GM12878 (cell line): Measurements from ENCODE around the gene ELP1. TPM values are rescaled to one million over a fixed set of nuclear protein-coding genes. Genes with fewer than 3 reads are reported as not detected.

ENCODE experiments used
- ATAC-seq: fragments of 200-7000 bp; cut with Tn5 transposase; 3 replicates; pipeline ENCODE4 v1.9.1; 2020; ENCODE audit warnings: mild to moderate bottlenecking, moderate library complexity
- BruUV-seq: library from RNA; stranded (reverse); fragments of 400-500 nt; replicated peaks from 2 replicates; lab custom pipeline; 2021; lab: Mats Ljungman, UMichigan
- CTCF ChIA-PET: fragments of 300-600 bp; sonication (Branson Sonifier 250); formaldehyde crosslinking; extraction: SDS; loops from one replicate; lab custom pipeline; 2021; ENCODE audit warnings: inconsistent platforms; lab: Yijun Ruan, JAX
- POLR2A ChIA-PET: fragments of 350-600 bp; formaldehyde crosslinking; extraction: SDS; loops from one replicate; lab custom pipeline; 2021; ENCODE audit warnings: inconsistent platforms; lab: Charles Lee
- RAD21 ChIA-PET: fragments of 300-600 bp; sonication (Branson Sonifier 250); formaldehyde crosslinking; loops from one replicate; lab custom pipeline; 2023; ENCODE audit warnings: antibody characterized with exemption; ENCODE audit not compliant: unreplicated experiment; lab: Charles Lee
- SMC1A ChIA-PET: fragments of 300-600 bp; sonication (Branson Sonifier 250); formaldehyde crosslinking; loops from one replicate; lab custom pipeline; 2023; ENCODE audit not compliant: unreplicated experiment, uncharacterized antibody; lab: Charles Lee
- DNase-seq: peaks from one replicate; pipeline ENCODE4 v3.0.0-alpha.2; 2011; ENCODE audit warnings: low read depth, low spot score
- FAIRE-seq: peaks from 3 replicates; lab custom pipeline; 2011; peaks lifted over from hg19 to GRCh38; lab: Jason Lieb, UNC
- H2AFZ ChIP-seq: 2 replicates; pipeline ENCODE4 v1.6.0; 2011; ENCODE audit warnings: low read depth, low read length, control low read depth; ENCODE audit not compliant: control insufficient read depth
- H3K27ac ChIP-seq: 2 replicates; pipeline ENCODE4 v1.5.1; 2011; ENCODE audit warnings: control low read depth; ENCODE audit not compliant: control insufficient read depth, insufficient read depth
- H3K27me3 ChIP-seq, 2 experiments: replicated peaks in 1 of 2; 2 replicates each; pipeline versions ENCODE4 v1.6.0 to v1.6.1; 2011; ENCODE audit warnings: low read length in 1 of 2; ENCODE audit not compliant: control insufficient read depth in 2 of 2, insufficient read depth in 2 of 2
- H3K36me3 ChIP-seq, 2 experiments: 2 replicates each; pipeline ENCODE4 v1.5.1; 2011; ENCODE audit warnings: low read length in 1 of 2; ENCODE audit not compliant: control insufficient read depth in 2 of 2, insufficient read depth in 2 of 2
- H3K4me1 ChIP-seq: 2 replicates; pipeline ENCODE4 v1.6.1; 2011; ENCODE audit warnings: mild to moderate bottlenecking, low read length, moderate library complexity, mixed read lengths; ENCODE audit not compliant: control insufficient read depth, insufficient read depth
- H3K4me2 ChIP-seq: 2 replicates; pipeline ENCODE4 v1.6.0; 2011; ENCODE audit warnings: control low read depth; ENCODE audit not compliant: control insufficient read depth, insufficient read depth
- H3K4me3 ChIP-seq: fragments of 200-600 bp; sonication (generic); 2 replicates; pipeline ENCODE4 v1.5.1; 2016
- H3K79me2 ChIP-seq: 2 replicates; pipeline ENCODE4 v1.6.0; 2011; ENCODE audit warnings: low read length; ENCODE audit not compliant: control insufficient read depth, insufficient read depth
- H3K9ac ChIP-seq: 2 replicates; pipeline ENCODE4 v1.8.0; 2011; ENCODE audit warnings: low read length, control low read depth, mixed read lengths; ENCODE audit not compliant: control insufficient read depth, insufficient read depth
- H3K9me3 ChIP-seq: replicated peaks from 3 replicates; pipeline ENCODE4 v1.5.1; 2011; ENCODE audit warnings: mild to moderate bottlenecking, low read length; ENCODE audit not compliant: control insufficient read depth, insufficient read depth
- H4K20me1 ChIP-seq: 2 replicates; pipeline ENCODE4 v1.6.0; 2011; ENCODE audit not compliant: control insufficient read depth, insufficient read depth
- ATF2 ChIP-seq: IDR thresholded peaks from 2 replicates; pipeline ENCODE4 v1.6.1; 2012; ENCODE audit warnings: low read length, inconsistent platforms
- ATF7 ChIP-seq: fragments of 450-650 bp; IDR thresholded peaks from 2 replicates; pipeline ENCODE4 v1.6.1; 2016; ENCODE audit warnings: low read depth, mild to moderate bottlenecking
- BCL11A ChIP-seq: IDR thresholded peaks from 2 replicates; pipeline ENCODE4 v1.6.1; 2011; ENCODE audit warnings: low read depth, low read length
- CBFB ChIP-seq: IDR thresholded peaks from 2 replicates; pipeline ENCODE4 v1.6.1; 2016; ENCODE audit warnings: antibody characterized with exemption, low read depth
- CBX3 ChIP-seq: fragments of 200-600 bp; sonication (generic); IDR thresholded peaks from 2 replicates; pipeline ENCODE4 v1.6.1; 2016; ENCODE audit warnings: low read depth, borderline replicate concordance
- CTCF ChIP-seq, 3 experiments: IDR thresholded peaks in 2 of 3; conservative IDR thresholded peaks in 1 of 3; 2 replicates each; pipeline ENCODE4 v1.5.1; 2011; ENCODE audit warnings: low read depth in 3 of 3, low read length in 3 of 3, mild to moderate bottlenecking in 3 of 3, control low read depth in 2 of 3, moderate library complexity in 2 of 3, inconsistent platforms in 1 of 3, mixed read lengths in 1 of 3; ENCODE audit not compliant: control insufficient read depth in 2 of 3, insufficient read depth in 1 of 3; ENCODE audit errors: extremely low read depth in 1 of 3
- JUNB ChIP-seq: IDR thresholded peaks from 2 replicates; pipeline ENCODE4 v1.6.1; 2016; ENCODE audit warnings: antibody characterized with exemption, mild to moderate bottlenecking
- MEF2A ChIP-seq: IDR thresholded peaks from 2 replicates; pipeline ENCODE4 v1.6.1; 2011; ENCODE audit warnings: low read depth, mild to moderate bottlenecking, low read length, moderate library complexity; ENCODE audit not compliant: insufficient read depth
- POU2F2 ChIP-seq: IDR thresholded peaks from 3 replicates; pipeline ENCODE4 v1.6.1; 2011; ENCODE audit warnings: low read depth, mild to moderate bottlenecking, low read length, borderline replicate concordance
- RAD21 ChIP-seq: IDR thresholded peaks from 2 replicates; pipeline ENCODE4 v1.6.1; 2011; ENCODE audit warnings: mild to moderate bottlenecking, low read depth, low read length, moderate library complexity; ENCODE audit not compliant: insufficient read depth
- SMC3 ChIP-seq: IDR thresholded peaks from 2 replicates; pipeline ENCODE4 v1.6.1; 2011; ENCODE audit warnings: low read length, improper control_type of control experiment, borderline replicate concordance
- WGBS: methylation state at CpG from one replicate; pipeline ENCODE4 v1.1.6; 2016; ENCODE audit warnings: low lambda C conversion rate; ENCODE audit not compliant: insufficient replicate concordance, insufficient coverage; ENCODE audit errors: missing lambda C conversion rate; 5-methylcytosine and 5-hydroxymethylcytosine counted together
- in situ Hi-C: fragments of 300-500 bp; cut with MboI; formaldehyde crosslinking; loops from 9 replicates; pipeline ENCODE4 v1.14.3; 2018; ENCODE audit warnings: mixed read lengths
- intact Hi-C: fragments of 100-400 bp; cut with micrococcal nuclease; formaldehyde crosslinking; loops from one replicate; pipeline ENCODE4 v1.14.2; 2022; ENCODE audit not compliant: unreplicated experiment
- polyA plus RNA-seq, 11 experiments: library from polyadenylated mRNA; depleted of rRNA in 4 of 11; unstranded in 6 of 11; stranded (reverse) in 5 of 11; fragments of >200 nt; fragmentation: Nextera tagmentation in 4 of 11; fragmentation: Illumina TruSeq in 1 of 11; extraction: Ambion mirVana in 4 of 11; extraction: Trizol in 1 of 11; gene quantifications; 1 replicate in 1 of 11; 2 replicates in 10 of 11; pipeline versions ENCODE4 v1.2.1 to v1.2.3, GENCODE V29; 2011 to 2016; ENCODE audit warnings: inconsistent platforms in 2 of 11, missing spikeins in 2 of 11, low read depth in 1 of 11
- total RNA-seq, 4 experiments: library from RNA; depleted of rRNA in 3 of 4; stranded (reverse); fragments of >200 nt in 3 of 4; fragmentation: Illumina TruSeq in 1 of 4; extraction: Trizol in 1 of 4; gene quantifications; 2 replicates each; pipeline versions ENCODE4 v1.2.1 to v1.2.3, GENCODE V29; 2013 to 2021

ELP1 gene
- total and polyA plus RNA-seq, 10 of the 15 experiments (the other 5 are each of a cell fraction or from before 2014, with no cell fraction given), result 9.7 to 29.9 (median 26.0) TPM

GRCh38 chr9:108953983-108954574 lies 20.2 kb upstream of the ELP1 start:
- DNase-seq (no peak), FAIRE-seq (peak; percentile 62), ATAC-seq (peak; percentile 69)
- CTCF ChIA-PET, result interaction anchor here (0.6 to 3.1 kb wide), 40 partner anchors 8 to 1532 kb away, joined by 3 to 29 read pairs (median 4); partner anchors contain the start of genes ACTL7B and ELP1
- Histone ChIP-seq H2AFZ (no peak overlapping the region), H3K4me1 (no peaks in the 10 kb centered on the region), H3K4me3 (no peak overlapping the region), H3K4me2 (no peak overlapping the region), H3K79me2 (no peaks in the 10 kb centered on the region), H3K27ac (no peak overlapping the region), H4K20me1 (no peaks in the 10 kb centered on the region), H3K9ac (no peak overlapping the region), H3K36me3 (no peaks in the 10 kb centered on the region; a peak in 1 of 4 replicates), H3K27me3 (no peaks in the 10 kb centered on the region), H3K9me3 (no peaks in the 10 kb centered on the region)
- intact Hi-C loops (loop anchor here (2.0 to 5.0 kb wide), 2 partner anchors 102 to 193 kb away; no protein-coding TSS in a partner anchor), in situ Hi-C loops (no loop called here)
- POLR2A ChIA-PET, result no interaction called here
- SMC1A ChIA-PET, result interaction anchor here (0.6 to 2.7 kb wide), 20 partner anchors 10 to 486 kb away, joined by 3 to 12 read pairs (median 3); no protein-coding TSS in a partner anchor
- TF ChIP-seq CBX3, result no peak
- TF ChIP-seq ATF7, result peak; percentile 38; the same call in 1 of the 2 replicates
- TF ChIP-seq CBFB, result no peak
- peak; percentile 36; the same call in 1 of the 2 replicates for TF ChIP-seq ATF2
- TF ChIP-seq POU2F2, result no peak
- 0 out of 2 replicates have a peak, but pooled peaks have one; percentile 5 for TF ChIP-seq JUNB
- peak; percentile 54 for TF ChIP-seq RAD21
- peak; percentile 40 to 61 (median 50); a peak in 5 of 6 replicates for TF ChIP-seq CTCF (IDR thresholded peaks at IDR 0.05 in 2 of 3, conservative IDR thresholded peaks at IDR 0.05 in 1 of 3; ENCODE audit: control insufficient read depth in 2 of 3, extremely low read depth in 1 of 3, insufficient read depth in 1 of 3, low read depth in 3 of 3, low read length in 3 of 3)
- TF ChIP-seq BCL11A, result no peak
- peak; percentile 47; the same call in 1 of the 2 replicates for TF ChIP-seq MEF2A
- TF ChIP-seq SMC3, result peak; percentile 48; the same call in 1 of the 2 replicates
- RAD21 ChIA-PET, result interaction anchor here (0.7 to 2.2 kb wide), 17 partner anchors 11 to 457 kb away, joined by 3 to 8 read pairs (median 3); no protein-coding TSS in a partner anchor
- no TSS peak for BruUV-seq
- 4% methylated on average over 3 of the region's 3 CpGs for WGBS
